BLaER1 treated with 17β-estradiol and CSF1 and Interleukin-3, amounts not matched to agents 10 nM and 100 nM (cell line): ENCODE results near the gene CTDSP2.

Source experiments
- H3K27ac ChIP-seq, 11 experiments: shearing (Covaris generic); formaldehyde crosslinking; 2 replicates each; pipeline ENCODE4 v1.8.1; 2022
- H3K27me3 ChIP-seq, 11 experiments: shearing (Covaris generic); formaldehyde crosslinking; 2 replicates each; pipeline ENCODE4 v1.8.1; 2022
- H3K36me3 ChIP-seq, 11 experiments: shearing (Covaris generic); formaldehyde crosslinking; 2 replicates each; pipeline ENCODE4 v1.8.1; 2022
- H3K4me1 ChIP-seq, 10 experiments: shearing (Covaris generic); formaldehyde crosslinking; 2 replicates each; pipeline ENCODE4 v1.8.1; 2022
- H3K4me2 ChIP-seq, 11 experiments: shearing (Covaris generic); formaldehyde crosslinking; 2 replicates each; pipeline ENCODE4 v1.8.1; 2022
- H3K4me3 ChIP-seq, 10 experiments: shearing (Covaris generic); formaldehyde crosslinking; 2 replicates each; pipeline ENCODE4 v1.8.1; 2022
- H3K9ac ChIP-seq, 11 experiments: shearing (Covaris generic); formaldehyde crosslinking; 2 replicates each; pipeline ENCODE4 v1.8.1; 2022
- H3K9me3 ChIP-seq, 11 experiments: shearing (Covaris generic); formaldehyde crosslinking; replicated peaks in 1 of 11; 2 replicates each; pipeline ENCODE4 v1.8.1; 2022
- H4K20me1 ChIP-seq, 11 experiments: shearing (Covaris generic); formaldehyde crosslinking; 2 replicates each; pipeline ENCODE4 v1.8.1; 2022
- Cebpa-rat ChIP-seq, 11 experiments: shearing (Covaris generic); IDR thresholded peaks; 2 replicates each; pipeline ENCODE4 v1.8.1; 2022

The CTDSP2 gene

GRCh38 chr12:57844709-57845477, 1.6 kb downstream of the CTDSP2 start:
- Histone ChIP-seq H3K27ac (peak overlapping the region; percentile 90 to 99 (median 94)), H3K9ac (peak overlapping the region; percentile 91 to 98 (median 94)), H4K20me1 (peaks cover 57 to 62% (median 60%) of the 10 kb centered on the region in 11 experiments), H3K27me3 (peaks cover 2 to 9% (median 4%) of the 10 kb centered on the region in 11 experiments; a peak in 18 of 22 replicates), H3K36me3 (peaks cover 0 to 13% (median 0%) of the 10 kb centered on the region in 11 experiments; a peak in 5 of 22 replicates), H3K4me2 (peak overlapping the region; percentile 91 to 99 (median 95)), H3K4me1 (peaks cover 61 to 66% (median 64%) of the 10 kb centered on the region in 10 experiments), H3K4me3 (peak overlapping the region; percentile 80 to 100 (median 94)), H3K9me3 (no peaks in the 10 kb centered on the region)
- TF ChIP-seq Cebpa-rat (IDR thresholded peaks at IDR 0.05) = no peak

DNA sequence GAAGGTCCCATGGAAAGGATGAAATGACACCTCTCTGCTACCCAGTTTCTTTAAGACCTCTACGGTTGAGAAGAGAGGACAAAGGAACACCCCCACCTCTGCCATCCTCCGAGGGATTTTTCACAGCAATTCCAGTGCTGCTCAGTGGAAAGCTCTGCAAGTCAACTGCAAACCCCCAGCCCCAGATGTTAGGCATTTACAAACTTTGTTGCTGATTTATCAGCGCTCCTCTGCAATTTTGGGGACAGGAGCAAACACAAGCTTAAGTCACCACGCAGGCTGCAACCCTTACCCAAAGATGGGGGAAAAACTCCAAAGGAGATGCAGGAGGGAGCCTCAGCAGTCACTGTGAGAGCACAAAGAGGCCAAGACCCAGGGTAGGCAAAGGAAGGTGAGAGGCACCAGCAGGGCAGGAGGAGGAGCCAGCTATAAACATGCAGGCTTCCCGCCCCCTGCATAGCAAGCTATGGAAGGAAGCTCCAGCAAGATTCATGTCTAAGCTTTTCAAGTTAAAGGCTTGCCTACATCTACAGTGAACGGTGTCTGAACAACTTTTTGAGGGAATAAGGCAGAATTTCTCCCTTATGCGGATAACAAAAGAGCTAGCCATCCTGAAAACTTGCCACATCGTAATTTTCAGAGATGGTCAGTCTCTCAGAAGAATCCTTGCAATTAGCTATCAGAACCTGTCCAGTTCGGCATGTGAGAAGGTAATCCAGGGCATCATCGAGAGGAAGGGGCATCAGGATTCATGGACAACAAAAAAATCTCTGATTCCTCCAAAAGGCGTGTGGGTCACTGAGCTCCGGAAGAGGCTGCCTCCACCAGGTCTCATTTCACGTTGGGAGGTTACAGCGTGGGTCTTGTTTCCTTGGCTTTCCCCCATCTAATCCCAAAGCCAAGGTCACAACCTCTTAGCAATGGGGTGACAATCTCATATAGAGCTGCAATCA, 3.9 kb downstream of the CTDSP2 start:
- peaks cover 80 to 85% (median 83%) of the 10 kb centered on the region in 11 experiments for H4K20me1 ChIP-seq
- H3K4me1 ChIP-seq = peaks cover 75 to 82% (median 77%) of the 10 kb centered on the region in 10 experiments
- H3K4me3 ChIP-seq = peak overlapping the region in 4 of 10 experiments; percentile 94 to 100 (median 100); a peak in 7 of 20 replicates
- peaks cover 0 to 13% (median 0%) of the 10 kb centered on the region in 11 experiments; a peak in 5 of 22 replicates for H3K36me3 ChIP-seq
- H3K4me2 ChIP-seq = peak overlapping the region; percentile 91 to 99 (median 95)
- peak overlapping the region in 10 of 11 experiments; percentile 34 to 98 (median 93); a peak in 16 of 22 replicates for H3K9ac ChIP-seq
- no peaks in the 10 kb centered on the region for H3K9me3 ChIP-seq
- no peak for TF ChIP-seq Cebpa-rat (IDR thresholded peaks at IDR 0.05)
- no peaks in the 10 kb centered on the region for H3K27me3 ChIP-seq
- peak overlapping the region in 8 of 11 experiments; percentile 13 to 99 (median 94); a peak in 13 of 22 replicates for H3K27ac ChIP-seq

- Histone ChIP-seq H3K4me3 (no peak overlapping the region), H3K9ac (peak overlapping the region in 2 of 11 experiments; percentile 27 to 37; a peak in 2 of 22 replicates), H3K36me3 (peaks cover 0 to 13% (median 0%) of the 10 kb centered on the region in 11 experiments; a peak in 5 of 22 replicates), H3K4me2 (peak overlapping the region; percentile 91 to 99 (median 95)), H3K9me3 (no peaks in the 10 kb centered on the region), H3K27ac (no peak overlapping the region), H3K27me3 (no peaks in the 10 kb centered on the region), H4K20me1 (peaks cover 92 to 96% (median 95%) of the 10 kb centered on the region in 11 experiments), H3K4me1 (peaks cover 81 to 87% (median 82%) of the 10 kb centered on the region in 10 experiments)
- no peak for TF ChIP-seq Cebpa-rat (IDR thresholded peaks at IDR 0.05)
Observed at GRCh38 chr12:57841445-57841844, 5.1 kb downstream of the CTDSP2 start.

DNA sequence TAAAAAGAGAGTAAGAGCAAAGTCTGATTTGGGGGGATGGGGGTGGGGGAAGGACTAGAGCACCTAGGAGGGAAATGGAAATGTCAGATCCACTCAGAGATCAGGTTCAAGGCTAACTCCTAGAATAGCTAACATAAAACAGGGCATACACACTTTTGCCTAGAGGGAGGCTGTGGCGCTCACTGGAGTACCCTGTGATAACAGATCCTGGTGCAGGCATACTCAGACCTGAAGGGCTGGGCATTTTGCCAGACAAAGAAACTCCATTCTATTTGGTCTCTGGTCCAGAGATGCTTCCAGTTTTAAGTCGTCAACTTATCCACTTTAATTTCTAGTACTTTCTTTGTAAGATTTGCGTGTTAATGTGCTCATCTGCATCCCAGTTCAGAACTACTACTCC, 5.8 kb downstream of the CTDSP2 start:
- peak overlapping the region; percentile 91 to 99 (median 95) for H3K4me2 ChIP-seq
- H3K27me3 ChIP-seq = no peaks in the 10 kb centered on the region
- H3K4me1 ChIP-seq = peaks cover 88 to 94% (median 89%) of the 10 kb centered on the region in 10 experiments
- peaks cover 0 to 13% (median 0%) of the 10 kb centered on the region in 11 experiments; a peak in 5 of 22 replicates for H3K36me3 ChIP-seq
- peak overlapping the region in 1 of 11 experiments; percentile 37; a peak in 2 of 22 replicates for H3K9ac ChIP-seq
- H3K27ac ChIP-seq = no peak overlapping the region
- no peak for TF ChIP-seq Cebpa-rat (IDR thresholded peaks at IDR 0.05)
- no peaks in the 10 kb centered on the region for H3K9me3 ChIP-seq
- peaks cover 99 to 100% (median 100%) of the 10 kb centered on the region in 11 experiments for H4K20me1 ChIP-seq
- no peak overlapping the region for H3K4me3 ChIP-seq

GRCh38 chr12:57839996-57840395, 6.5 kb downstream of the CTDSP2 start:
- no peak for TF ChIP-seq Cebpa-rat (IDR thresholded peaks at IDR 0.05)
- Histone ChIP-seq H3K4me1 (peaks cover 95 to 100% (median 97%) of the 10 kb centered on the region in 10 experiments), H3K9ac (peak overlapping the region in 1 of 11 experiments; percentile 15; a peak in 1 of 22 replicates), H3K4me2 (peak overlapping the region; percentile 91 to 99 (median 95); a peak in 21 of 22 replicates), H3K27ac (no peak overlapping the region), H3K9me3 (no peaks in the 10 kb centered on the region), H3K36me3 (peaks cover 0 to 13% (median 0%) of the 10 kb centered on the region in 11 experiments; a peak in 5 of 22 replicates), H3K4me3 (no peak overlapping the region), H3K27me3 (no peaks in the 10 kb centered on the region), H4K20me1 (peaks cover 100% of the 10 kb centered on the region in 11 experiments)

DNA sequence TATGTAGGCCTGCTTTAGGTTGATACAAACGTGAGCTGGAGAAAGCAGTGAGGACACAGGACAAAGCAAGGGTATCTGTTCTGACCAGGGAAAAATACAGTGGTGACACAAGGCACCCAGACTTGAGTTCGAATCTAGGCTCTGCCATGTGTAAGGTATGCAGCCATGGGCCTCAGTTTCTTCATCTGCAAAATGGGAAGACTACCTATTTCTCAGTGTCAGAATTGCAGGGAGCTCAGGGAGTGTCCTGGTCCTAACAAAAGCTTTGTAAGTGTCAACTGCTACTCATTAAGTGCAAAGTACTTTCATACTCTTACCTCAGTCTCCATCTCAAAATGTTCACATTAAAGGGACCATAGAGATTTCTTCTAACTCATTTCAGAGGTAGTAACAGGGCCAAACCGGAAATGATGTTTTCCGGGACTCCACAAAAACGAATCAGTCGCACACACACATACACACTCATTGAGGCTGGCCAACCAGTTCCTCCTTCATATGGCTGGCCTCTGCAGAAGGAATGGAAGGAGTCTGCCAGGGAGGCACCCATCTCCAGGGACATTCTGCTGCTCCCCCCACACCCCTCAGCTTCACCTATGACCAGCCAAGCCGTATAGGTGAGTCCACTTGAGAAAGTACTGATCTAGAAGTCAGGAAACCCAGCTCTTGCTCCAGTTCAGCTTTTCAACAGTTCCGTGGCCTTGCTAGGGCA, 7.8 kb downstream of the CTDSP2 start:
- H3K9ac ChIP-seq = peak overlapping the region in 9 of 11 experiments; percentile 5 to 62 (median 24); a peak in 8 of 22 replicates
- TF ChIP-seq Cebpa-rat (IDR thresholded peaks at IDR 0.05) = no peak
- peak overlapping the region in 10 of 11 experiments; percentile 4 to 70 (median 42); a peak in 17 of 22 replicates for H3K27ac ChIP-seq
- H4K20me1 ChIP-seq = peaks cover 100% of the 10 kb centered on the region in 11 experiments
- peak overlapping the region in 1 of 10 experiments; percentile 9; a peak in 1 of 20 replicates for H3K4me3 ChIP-seq
- H3K4me1 ChIP-seq = peaks cover 99 to 100% (median 100%) of the 10 kb centered on the region in 10 experiments
- H3K27me3 ChIP-seq = no peaks in the 10 kb centered on the region
- peaks cover 0 to 13% (median 0%) of the 10 kb centered on the region in 11 experiments; a peak in 4 of 22 replicates for H3K36me3 ChIP-seq
- no peaks in the 10 kb centered on the region for H3K9me3 ChIP-seq
- peak overlapping the region; percentile 82 to 99 (median 95) for H3K4me2 ChIP-seq

DNA sequence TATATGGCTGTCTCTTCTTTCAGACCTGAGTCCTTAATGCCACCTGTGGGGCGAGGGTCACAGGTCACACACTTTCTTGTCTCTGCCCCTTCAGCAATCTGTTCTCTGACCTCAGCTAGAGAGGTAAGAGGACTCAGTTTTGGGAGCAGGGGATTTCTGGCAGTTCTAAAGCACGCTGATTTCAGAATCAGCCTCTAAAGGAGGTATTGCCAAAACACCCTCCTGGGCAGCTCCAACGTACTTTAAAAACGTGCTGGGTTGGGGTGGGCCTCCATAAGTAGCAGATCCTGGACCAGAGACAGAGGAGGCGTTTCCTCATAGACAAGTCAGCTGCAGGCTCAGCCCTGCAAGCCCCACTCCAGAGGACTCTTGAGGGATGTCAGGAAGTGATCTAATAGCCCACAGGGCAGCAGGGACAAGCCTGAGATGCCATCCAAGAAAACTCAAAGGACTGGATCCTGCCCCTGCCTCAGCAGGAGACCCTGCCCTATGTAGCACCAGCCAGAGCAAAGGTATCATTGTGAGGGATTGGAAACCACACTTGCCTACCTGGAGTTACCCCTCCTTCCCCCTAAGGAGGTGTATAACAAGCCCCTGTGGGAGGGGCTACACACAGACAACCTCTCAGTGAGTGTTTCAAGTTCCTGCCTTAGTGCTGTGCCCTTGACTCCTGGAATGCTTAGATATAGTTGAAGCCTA, 8.5 kb downstream of the CTDSP2 start:
- Histone ChIP-seq H3K36me3 (peaks cover 0 to 13% (median 0%) of the 10 kb centered on the region in 11 experiments; a peak in 4 of 22 replicates), H3K9me3 (no peaks in the 10 kb centered on the region), H3K4me1 (peaks cover 99 to 100% (median 100%) of the 10 kb centered on the region in 10 experiments), H3K27ac (peak overlapping the region in 10 of 11 experiments; percentile 19 to 71 (median 54); a peak in 17 of 22 replicates), H4K20me1 (peaks cover 100% of the 10 kb centered on the region in 11 experiments), H3K27me3 (no peaks in the 10 kb centered on the region), H3K9ac (peak overlapping the region; percentile 5 to 62 (median 31); a peak in 15 of 22 replicates), H3K4me2 (peak overlapping the region; percentile 82 to 99 (median 95)), H3K4me3 (peak overlapping the region in 1 of 10 experiments; percentile 18; a peak in 2 of 20 replicates)
- no peak for TF ChIP-seq Cebpa-rat (IDR thresholded peaks at IDR 0.05)
